Chondrocyte (in vitro differentiated cells): Measurements from ENCODE around the gene SHISA6. TPM values are rescaled to one million over a fixed set of nuclear protein-coding genes. Genes with fewer than 3 reads are reported as not detected.

Experiments used
- DNase-seq: peaks from one replicate; pipeline ENCODE4 v3.0.0; 2021; ENCODE audit warnings: mixed read lengths, low spot score
- H3K27ac Mint-ChIP-seq: one replicate; pipeline ENCODE4 v1.8.0; 2021; ENCODE audit warnings: mild to moderate bottlenecking, moderate library complexity, mixed read lengths; ENCODE audit not compliant: unreplicated experiment
- H3K27me3 Mint-ChIP-seq: 2 replicates; pipeline ENCODE4 v1.8.0; 2021; ENCODE audit warnings: low read depth, mixed read lengths
- H3K36me3 Mint-ChIP-seq: 2 replicates; pipeline ENCODE4 v1.8.0; 2021; ENCODE audit warnings: low read depth, mixed read lengths
- H3K4me1 Mint-ChIP-seq: 2 replicates; pipeline ENCODE4 v1.8.0; 2021; ENCODE audit warnings: low read depth, mild to moderate bottlenecking, mixed read lengths
- H3K4me3 Mint-ChIP-seq: one replicate; pipeline ENCODE4 v1.8.0; 2021; ENCODE audit warnings: mild to moderate bottlenecking, moderate library complexity, mixed read lengths; ENCODE audit not compliant: unreplicated experiment
- H3K9me3 Mint-ChIP-seq: 2 replicates; pipeline ENCODE4 v1.8.0; 2021; ENCODE audit warnings: low read depth, mixed read lengths
- total RNA-seq: library from RNA; stranded (reverse); gene quantifications from 3 replicates; pipeline ENCODE4 v1.2.1, GENCODE V29; 2021
- TF ChIP-seq, protein P1 (sequence below): fragments of 200-600 bp; sonication (generic); IDR thresholded peaks from 2 replicates; pipeline ENCODE4 v1.5.0; 2021; ENCODE audit warnings: antibody characterized with exemption, mild to moderate bottlenecking, moderate library complexity

SHISA6 gene
- total RNA-seq, 1 donor from 2014 or later: not detected

DNA sequence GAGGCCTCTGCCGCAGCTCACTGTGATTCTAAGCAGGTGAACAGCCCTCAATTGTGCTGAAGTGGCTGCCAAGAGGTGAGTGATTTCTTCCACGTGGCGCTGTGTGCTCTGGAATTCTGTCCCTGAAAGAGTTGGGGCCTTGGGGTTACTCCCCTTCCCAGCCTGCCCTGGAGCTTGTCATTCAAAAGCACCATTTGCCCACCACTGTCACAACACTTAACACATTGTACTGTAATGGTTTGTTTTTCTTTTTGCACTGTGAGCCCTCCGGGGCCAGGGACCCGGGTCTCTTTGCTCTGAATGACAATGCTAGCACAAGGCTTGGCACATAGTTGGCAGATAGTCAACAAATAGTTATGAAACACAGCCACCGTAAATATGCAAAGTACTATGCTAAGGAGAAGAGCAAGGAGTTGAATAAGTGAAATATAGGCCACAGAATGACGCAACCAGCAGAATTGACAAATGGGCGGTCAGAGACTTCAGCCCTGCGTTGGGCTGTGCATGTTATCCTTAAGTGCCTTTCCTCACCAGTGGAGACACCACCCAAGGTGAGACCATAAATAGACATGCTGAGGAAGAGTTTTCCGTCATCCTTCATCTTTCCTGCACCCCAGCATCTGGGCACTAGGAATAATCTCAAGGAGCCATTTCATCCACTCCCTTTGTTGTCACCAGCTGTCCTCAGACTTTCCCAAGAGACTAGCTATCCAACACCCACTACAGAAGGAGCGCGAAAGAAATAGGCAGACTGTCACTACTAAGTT is 245.3 kb downstream of the SHISA6 start:
- TF ChIP-seq, protein P1, sequence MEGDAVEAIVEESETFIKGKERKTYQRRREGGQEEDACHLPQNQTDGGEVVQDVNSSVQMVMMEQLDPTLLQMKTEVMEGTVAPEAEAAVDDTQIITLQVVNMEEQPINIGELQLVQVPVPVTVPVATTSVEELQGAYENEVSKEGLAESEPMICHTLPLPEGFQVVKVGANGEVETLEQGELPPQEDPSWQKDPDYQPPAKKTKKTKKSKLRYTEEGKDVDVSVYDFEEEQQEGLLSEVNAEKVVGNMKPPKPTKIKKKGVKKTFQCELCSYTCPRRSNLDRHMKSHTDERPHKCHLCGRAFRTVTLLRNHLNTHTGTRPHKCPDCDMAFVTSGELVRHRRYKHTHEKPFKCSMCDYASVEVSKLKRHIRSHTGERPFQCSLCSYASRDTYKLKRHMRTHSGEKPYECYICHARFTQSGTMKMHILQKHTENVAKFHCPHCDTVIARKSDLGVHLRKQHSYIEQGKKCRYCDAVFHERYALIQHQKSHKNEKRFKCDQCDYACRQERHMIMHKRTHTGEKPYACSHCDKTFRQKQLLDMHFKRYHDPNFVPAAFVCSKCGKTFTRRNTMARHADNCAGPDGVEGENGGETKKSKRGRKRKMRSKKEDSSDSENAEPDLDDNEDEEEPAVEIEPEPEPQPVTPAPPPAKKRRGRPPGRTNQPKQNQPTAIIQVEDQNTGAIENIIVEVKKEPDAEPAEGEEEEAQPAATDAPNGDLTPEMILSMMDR: no peak
- Mint-ChIP-seq H3K4me1 (no peaks in the 10 kb centered on the region), H3K27ac (no peak overlapping the region), H3K4me3 (no peak overlapping the region), H3K9me3 (peaks cover 4% of the 10 kb centered on the region), H3K27me3 (no peaks in the 10 kb centered on the region), H3K36me3 (no peaks in the 10 kb centered on the region)
- no peak for DNase-seq

DNA sequence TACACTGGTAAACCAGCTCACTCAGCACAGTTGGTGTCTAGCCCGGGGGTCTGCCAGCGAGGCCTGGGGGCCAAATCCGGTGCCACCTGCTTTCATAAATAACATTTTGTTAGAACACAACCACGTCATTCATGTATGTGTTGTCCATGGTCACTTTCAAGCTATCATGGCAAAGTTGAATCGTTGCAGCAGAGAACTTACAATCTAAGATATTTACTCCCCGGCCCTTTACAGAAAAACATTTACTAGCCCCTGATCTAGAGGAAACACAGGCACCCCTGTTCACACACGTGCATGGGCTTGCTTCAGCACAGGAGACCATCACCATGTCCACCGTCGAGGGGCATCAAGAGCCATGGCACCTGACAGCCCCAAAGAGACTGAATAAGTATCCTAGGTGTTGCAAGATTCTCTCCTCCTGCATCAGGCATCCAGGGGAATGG is 245.9 kb downstream of the SHISA6 start:
- Mint-ChIP-seq H3K27me3 (peaks cover under 1% of the 10 kb centered on the region), H3K27ac (no peak overlapping the region), H3K4me1 (no peaks in the 10 kb centered on the region), H3K36me3 (no peaks in the 10 kb centered on the region), H3K9me3 (peaks cover 4% of the 10 kb centered on the region), H3K4me3 (no peak overlapping the region)
- TF ChIP-seq, protein P1: no peak
- DNase-seq: no peak

DNA sequence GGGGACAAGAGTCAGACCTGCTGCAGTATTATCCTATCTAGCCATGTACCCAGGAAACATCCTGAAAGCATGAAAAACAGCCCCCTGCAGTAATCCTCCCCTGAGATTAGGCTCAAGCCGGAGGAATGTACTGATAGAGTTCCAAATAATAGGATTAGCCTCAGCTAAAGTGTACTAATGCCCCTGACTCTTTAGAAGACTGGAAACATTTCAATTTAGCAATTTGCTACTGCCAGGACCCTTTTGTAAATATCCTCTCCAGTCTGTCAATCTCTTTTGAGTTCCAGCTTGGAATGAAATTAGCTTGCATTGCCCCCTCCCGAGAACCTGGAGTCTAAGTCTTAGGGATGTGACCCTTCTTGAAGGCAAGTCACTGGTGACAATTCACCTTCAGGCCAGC is 246.5 kb downstream of the SHISA6 start:
- Mint-ChIP-seq H3K36me3 (no peaks in the 10 kb centered on the region), H3K27me3 (peaks cover 2% of the 10 kb centered on the region), H3K27ac (no peak overlapping the region), H3K9me3 (peaks cover 4% of the 10 kb centered on the region), H3K4me3 (no peak overlapping the region), H3K4me1 (no peaks in the 10 kb centered on the region)
- TF ChIP-seq, protein P1: no peak
- DNase-seq: no peak

DNA sequence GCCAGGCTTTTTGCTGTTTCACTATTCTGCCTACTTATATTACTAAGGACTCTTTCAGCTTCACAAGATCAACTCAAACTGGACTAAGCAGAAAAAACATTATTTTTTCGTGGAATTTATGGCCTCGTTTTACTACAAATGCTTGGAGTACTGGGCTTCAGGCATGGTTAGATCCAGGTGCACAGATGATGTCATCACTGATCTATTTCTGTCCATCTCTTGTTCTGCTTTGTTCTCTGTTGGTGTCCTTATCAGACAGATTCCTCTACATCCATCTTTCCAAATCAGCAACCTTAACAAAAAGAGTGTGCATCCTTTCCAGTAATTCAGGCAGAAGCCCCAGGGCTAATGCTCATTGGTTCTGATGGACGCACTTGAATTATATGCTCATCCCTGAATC is 247.4 kb downstream of the SHISA6 start:
- H3K36me3 Mint-ChIP-seq: no peaks in the 10 kb centered on the region
- H3K27ac Mint-ChIP-seq: no peak overlapping the region
- TF ChIP-seq, protein P1: no peak
- H3K4me1 Mint-ChIP-seq: no peaks in the 10 kb centered on the region
- no peak overlapping the region for H3K4me3 Mint-ChIP-seq
- no peak for DNase-seq
- peaks cover 2% of the 10 kb centered on the region for H3K27me3 Mint-ChIP-seq
- peaks cover 4% of the 10 kb centered on the region for H3K9me3 Mint-ChIP-seq

DNA sequence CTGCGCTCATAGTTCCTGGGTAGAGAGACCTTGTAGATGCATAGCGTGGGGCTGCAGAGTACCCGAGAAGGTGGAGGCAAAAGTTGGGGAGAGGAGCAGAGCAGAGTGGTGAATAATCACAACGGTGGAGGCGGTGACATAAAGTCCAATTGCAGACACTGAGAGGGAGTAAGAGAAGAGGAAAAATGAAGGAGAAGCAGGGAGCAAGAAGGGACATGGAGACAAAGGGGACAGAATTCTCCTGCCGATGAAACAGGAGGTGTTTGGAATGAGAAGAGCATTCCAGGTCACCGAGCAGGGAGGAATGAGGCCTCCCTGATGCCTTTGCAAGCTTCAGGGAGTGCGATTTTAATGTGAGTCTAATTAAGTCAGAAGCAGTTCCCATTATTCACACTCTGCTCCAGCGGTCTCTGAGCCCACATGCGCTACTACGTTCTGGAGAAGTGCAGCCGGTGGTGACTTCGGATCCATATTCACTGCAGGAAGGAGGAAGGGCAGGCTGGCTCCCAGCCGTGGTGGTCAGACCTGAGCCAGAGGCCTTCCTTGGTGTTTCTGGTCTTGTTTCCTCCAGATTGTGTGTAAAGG is 249.2 kb downstream of the SHISA6 start:
- no peak overlapping the region for H3K27ac Mint-ChIP-seq
- peaks cover 2% of the 10 kb centered on the region for H3K27me3 Mint-ChIP-seq
- H3K4me3 Mint-ChIP-seq: no peak overlapping the region
- TF ChIP-seq, protein P1: no peak
- DNase-seq: no peak
- no peaks in the 10 kb centered on the region for H3K4me1 Mint-ChIP-seq
- H3K9me3 Mint-ChIP-seq: peaks cover 4% of the 10 kb centered on the region
- no peaks in the 10 kb centered on the region for H3K36me3 Mint-ChIP-seq
